Measurements from ENCODE around the gene MPST.

MPST gene

DNA sequence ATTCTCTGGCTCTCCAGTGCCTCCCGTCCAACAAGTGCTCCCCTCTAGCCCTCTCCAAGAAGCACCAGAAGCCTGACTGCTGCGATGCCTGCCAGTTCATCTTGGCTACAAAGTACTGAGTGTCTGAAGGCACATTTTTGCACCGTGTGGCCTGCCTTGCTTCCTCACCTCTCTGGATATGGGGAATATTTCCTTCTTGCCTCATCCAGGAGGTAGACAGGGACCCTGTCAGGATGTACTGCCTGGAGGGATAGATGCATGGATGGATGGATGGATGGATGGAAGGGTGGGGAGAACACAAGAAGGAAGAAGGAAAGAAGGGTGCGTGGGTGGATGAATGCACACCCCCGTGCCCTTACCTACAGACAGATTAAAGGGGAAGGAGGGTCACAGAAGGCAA lies 59.6 kb downstream of the MPST start:
- no peak for DNase-seq (ENCODE audit: low spot score)
